Right renal pelvis (tissue), 4 donors: Measurements from ENCODE around the gene LYVE1. TPM values are rescaled to one million over a fixed set of nuclear protein-coding genes. Genes with fewer than 3 reads are reported as not detected.

ENCODE experiments used
- DNase-seq, 4 donors: peaks; one replicate each; pipeline ENCODE4 v3.0.0-alpha.2; 2013; ENCODE audit warnings: low read depth in 4 of 4, low spot score in 3 of 4, missing footprints in 1 of 4
- polyA plus RNA-seq, 4 donors: library from polyadenylated mRNA; unstranded; fragments of 120-200 nt; gene quantifications; one replicate each; pipeline ENCODE4 v1.2.1, GENCODE V29; 2013; ENCODE audit not compliant: insufficient read length in 4 of 4

LYVE1 gene
- polyA plus RNA-seq, 4 donors, result 54.7 to 94.4 (median 65.5) TPM

DNA sequence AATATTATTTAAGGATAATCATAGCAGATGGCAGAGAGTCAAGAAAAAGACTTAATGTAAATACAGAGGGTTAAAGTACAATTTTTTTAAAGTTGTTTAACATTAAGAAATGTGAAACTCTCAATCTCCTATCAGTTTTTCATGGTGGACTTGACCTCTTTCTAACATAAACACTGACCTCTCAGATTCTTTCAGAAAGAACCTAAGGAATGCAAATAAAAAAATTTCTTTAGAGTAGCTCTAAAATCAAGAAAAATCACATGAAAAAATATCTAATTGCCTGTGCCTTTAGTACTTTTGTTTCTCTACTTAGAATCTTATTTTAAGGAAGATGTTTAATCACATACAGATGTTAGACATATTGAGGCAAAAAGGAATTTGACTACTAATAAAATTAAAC is 40.3 kb downstream of the LYVE1 start:
- DNase-seq, result no peak

DNA sequence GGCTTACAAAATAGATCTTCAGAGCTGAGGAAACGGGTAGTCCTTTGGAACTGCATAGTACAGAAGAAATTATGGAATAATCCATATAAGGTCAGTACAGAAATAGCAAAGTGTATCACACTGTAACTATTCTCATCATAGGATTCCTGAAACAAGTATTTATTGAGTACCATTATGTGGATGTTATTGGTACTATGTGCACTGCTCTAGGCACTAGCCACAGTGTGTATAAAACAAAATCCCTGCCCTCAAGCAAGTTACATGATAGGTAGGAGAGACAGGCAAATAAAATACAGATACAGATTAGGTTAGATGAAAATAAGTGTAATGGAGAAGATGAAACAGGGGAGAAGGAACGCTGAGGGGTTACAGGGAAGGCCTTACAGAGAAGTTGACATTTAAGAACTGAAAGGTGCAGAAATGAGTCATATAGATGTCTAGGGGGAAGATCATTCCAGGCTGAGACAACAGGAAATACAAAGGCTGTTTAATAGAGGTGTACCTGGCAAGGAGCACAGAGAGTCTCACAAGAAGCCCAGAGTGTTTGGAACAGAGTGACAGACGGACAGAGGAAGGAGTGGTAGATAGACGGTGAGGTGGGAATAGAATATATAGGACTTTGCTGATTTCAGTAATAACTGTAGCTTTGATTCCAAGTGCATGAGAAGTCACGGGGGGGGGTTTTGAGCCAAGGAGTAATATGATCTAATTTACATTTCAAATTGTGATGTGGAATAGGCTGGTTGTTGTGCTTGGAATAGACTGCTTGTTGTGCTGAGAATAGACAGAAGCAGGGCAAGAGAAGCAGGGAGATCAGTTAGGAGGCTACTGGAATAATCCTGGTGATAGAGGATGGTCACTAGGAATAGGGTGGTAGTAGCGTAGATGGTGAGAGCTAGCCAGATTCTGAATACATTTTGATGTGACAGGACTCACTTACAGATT is 41.2 kb downstream of the LYVE1 start:
- no peak for DNase-seq

GRCh38 chr11:10524471-10524870 is 44.0 kb downstream of the LYVE1 start:
- DNase-seq, result peak in 1 of 4 donors; percentile 15

GRCh38 chr11:10522921-10523320 is 45.5 kb downstream of the LYVE1 start:
- no peak for DNase-seq

GRCh38 chr11:10522276-10522675 is 46.2 kb downstream of the LYVE1 start:
- no peak for DNase-seq

DNA sequence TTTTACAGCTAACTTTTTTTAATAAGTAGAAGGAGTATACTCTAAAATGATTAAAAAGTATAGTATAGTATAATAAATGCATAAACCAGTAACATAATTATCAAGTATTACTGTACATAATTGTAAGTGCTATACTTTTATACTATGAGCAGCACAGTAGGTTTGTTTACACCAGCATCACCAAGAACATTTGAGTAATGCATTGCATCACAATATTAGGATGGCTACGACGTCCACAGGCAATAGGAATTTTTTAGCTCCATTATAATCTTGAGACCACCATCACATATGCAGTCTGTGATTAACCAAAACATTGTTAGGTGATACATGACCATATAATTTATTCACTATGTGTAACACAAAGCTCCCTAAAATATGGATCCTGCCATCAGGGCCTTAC is 47.9 kb downstream of the LYVE1 start:
- DNase-seq, result no peak

DNA sequence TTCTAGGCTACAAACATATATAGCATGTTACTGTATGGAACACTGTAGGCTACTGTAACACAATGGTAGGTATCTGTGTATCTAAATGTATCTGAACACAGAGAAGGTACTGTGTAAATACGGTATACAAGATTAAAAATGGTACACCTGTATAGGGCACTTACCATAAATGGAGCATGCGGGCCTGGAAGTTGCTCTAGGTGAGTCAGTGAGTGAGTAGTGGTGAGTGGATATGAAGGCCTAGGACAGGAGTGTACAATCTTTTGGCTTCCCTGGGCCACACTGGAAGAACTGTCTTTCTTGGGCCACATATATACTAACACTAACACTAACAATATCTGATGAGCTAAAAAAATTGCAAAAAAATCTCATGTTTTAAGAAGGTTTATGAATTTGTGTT is 48.8 kb downstream of the LYVE1 start:
- DNase-seq, result no peak

- DNase-seq, result no peak
Observed at GRCh38 chr11:10518891-10519290, 49.6 kb downstream of the LYVE1 start.

- DNase-seq, result no peak
Observed at GRCh38 chr11:10518123-10518522, 50.3 kb downstream of the LYVE1 start.

GRCh38 chr11:10515418-10515817 is 53.0 kb downstream of the LYVE1 start:
- no peak for DNase-seq

DNA sequence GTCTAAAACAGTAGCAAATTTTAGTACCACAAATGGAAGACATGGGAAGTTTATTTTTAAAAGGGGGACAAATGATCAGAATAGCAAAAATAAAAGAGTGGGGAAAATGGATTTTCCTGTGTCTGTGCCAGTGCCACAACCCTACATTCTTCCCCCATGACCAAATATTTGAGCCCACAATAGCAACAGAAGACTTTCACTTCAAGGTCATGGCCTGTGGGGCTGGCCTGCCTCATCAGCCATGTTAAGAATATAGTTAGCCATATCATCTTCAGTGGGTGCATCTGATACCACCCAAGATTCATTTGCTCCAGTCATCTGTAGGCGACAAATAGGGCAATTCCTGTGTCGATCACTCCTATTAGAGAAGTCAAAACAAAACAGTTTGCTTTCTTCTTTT is 53.8 kb downstream of the LYVE1 start:
- DNase-seq, result no peak

GRCh38 chr11:10514202-10514601 is 54.3 kb downstream of the LYVE1 start:
- DNase-seq, result no peak

GRCh38 chr11:10511181-10511621 is 57.3 kb downstream of the LYVE1 start:
- DNase-seq, result no peak

Other genes starting within 250 kb of the LYVE1 start
- 1 to 10 TPM; 5.2 to 6.0 (median 5.4) TPM for gene AMPD3, start 113.4 kb downstream of the LYVE1 start, polyA plus RNA-seq
- 10 to 100 TPM; 39.5 to 54.3 (median 50.7) TPM for gene RNF141, start 27.5 kb downstream of the LYVE1 start, polyA plus RNA-seq
- 10 to 100 TPM in 1 of 4 donors, 1 to 10 TPM in 3; 8.7 to 12.9 (median 9.7) TPM for gene IRAG1, start 125.1 kb upstream of the LYVE1 start, polyA plus RNA-seq
- 10 to 100 TPM; 59.1 to 73.0 (median 68.0) TPM for gene CTR9, start 182.6 kb upstream of the LYVE1 start, polyA plus RNA-seq
- 100 to 1,000 TPM; 796 to 936 (median 910) TPM for gene EIF4G2, start 240.3 kb upstream of the LYVE1 start, polyA plus RNA-seq